ENCODE data around the gene ACBD6. TPM values are rescaled to one million over a fixed set of nuclear protein-coding genes. Genes with fewer than 3 reads are reported as not detected.
"Not testable (repeated sequence)": the region's sequence is repeated elsewhere in the genome, so short reads cannot be mapped to it uniquely, and the experiment has no call there.

The ACBD6 gene
- polyA plus RNA-seq, 3 donors, result 68.3 to 84.1 (median 76.7) TPM

DNA sequence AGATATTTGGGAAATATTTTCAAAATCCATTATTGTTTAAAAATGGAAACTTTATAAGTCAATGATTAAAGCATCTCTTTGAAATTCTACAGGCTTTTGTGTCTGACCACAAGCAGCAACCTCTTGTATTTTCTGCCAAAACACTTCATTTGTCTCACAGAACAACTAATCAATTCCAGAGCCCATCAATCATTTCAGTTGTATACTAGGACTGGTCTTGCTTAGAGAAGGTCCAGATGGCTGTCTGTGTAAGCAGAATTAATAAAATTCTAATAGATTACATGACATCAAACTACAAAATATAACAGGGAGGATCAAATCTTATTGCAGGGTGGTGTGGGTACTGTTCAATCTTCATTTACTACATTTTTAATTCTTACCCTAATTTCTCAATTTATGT, 76.4 kb downstream of the ACBD6 start:
- DNase-seq, result no peak

DNA sequence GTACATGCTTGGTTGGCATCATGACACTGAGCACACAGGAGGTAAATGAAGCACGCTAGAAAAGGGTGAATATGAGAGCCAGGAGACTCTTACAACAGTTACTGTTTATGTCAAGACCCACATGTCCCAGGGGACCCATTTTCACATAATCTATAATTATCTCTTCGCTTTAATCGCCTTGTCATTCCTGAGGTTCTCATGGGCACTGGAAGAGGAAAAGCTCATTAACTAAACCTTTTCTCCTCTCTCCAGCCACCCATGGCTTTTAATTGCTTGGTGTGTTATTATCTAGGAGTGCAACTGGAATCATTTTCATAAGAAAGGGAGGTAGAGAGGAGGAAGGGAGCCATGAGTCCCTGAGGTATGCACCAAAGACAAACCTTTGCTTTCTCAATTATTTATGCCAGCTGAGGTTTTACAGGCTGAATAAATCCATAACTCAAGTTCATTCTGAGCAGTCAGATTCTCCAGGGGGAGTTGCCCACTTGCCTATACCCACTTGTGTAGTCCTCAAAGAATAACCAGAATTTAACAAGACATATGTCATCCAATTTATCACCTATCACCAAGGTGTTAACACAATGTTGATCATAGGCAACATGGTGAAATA, 77.4 kb downstream of the ACBD6 start:
- no peak for DNase-seq

DNA sequence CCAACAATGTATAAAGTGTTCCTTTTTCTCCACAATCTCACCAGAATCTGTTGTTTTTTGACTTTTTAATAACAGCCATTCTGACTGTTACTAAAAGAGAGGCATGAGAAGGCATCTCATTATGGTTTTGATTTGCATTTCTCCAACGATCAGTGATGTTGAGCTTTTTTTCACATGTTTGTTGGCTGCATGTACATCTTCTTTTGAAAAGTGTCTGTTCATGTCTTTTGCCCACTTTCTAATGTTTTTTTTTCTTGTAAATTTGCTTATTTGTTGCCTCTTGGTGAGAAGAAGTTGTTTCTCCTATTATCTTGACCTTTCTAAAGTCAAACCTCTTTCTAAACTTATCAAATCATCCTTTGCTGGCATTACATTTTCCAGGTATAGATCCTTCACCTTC, 80.8 kb downstream of the ACBD6 start:
- DNase-seq, result no peak

DNA sequence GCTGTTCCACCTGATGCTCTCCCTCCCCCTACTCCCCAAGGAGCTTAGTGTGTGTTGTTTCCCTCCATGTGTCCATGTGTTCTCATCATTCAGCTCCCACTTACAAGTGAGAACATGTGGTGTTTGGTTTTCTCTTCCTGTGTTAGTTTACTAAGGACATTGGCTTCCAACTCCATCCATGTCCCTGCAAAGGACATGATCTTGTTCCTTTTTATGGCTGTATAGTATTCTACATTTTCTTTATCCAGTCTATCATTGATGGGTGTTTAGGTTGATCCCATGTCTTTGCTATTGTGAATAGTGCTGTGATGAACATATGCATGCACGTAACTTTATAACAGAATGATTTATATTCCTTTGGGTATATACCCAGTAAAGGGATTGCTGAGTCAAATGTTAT, 81.2 kb downstream of the ACBD6 start:
- DNase-seq, result not testable (repeated sequence)

DNA sequence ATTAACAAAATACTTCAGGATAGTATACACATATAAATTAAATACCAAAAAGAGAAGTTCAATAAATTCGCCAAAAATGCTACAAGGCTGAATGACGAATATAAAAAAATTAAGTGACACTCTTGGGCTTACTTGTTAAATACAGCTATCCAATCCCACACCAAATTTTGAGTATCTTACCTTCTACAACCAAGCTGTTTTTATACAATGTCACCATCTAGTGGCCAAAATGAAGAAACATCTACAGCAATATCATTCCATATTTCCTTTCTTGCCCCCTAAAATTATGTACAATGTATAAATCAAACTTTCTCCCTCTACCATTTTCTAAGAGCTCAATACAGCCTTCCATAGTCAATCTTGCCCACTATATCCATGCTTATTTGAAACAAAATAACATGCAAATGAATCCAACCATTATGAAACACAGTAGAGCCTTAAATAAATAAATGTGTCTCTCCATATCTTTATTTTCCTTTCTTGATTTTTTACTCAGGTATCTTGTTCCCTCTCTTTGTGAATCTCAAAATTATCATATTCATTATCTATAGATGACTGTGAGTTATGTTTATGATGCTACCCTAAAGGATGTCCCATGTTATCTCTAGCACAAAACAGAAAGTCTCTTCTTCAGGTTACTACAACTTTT, 86.3 kb downstream of the ACBD6 start:
- DNase-seq, result no peak

DNA sequence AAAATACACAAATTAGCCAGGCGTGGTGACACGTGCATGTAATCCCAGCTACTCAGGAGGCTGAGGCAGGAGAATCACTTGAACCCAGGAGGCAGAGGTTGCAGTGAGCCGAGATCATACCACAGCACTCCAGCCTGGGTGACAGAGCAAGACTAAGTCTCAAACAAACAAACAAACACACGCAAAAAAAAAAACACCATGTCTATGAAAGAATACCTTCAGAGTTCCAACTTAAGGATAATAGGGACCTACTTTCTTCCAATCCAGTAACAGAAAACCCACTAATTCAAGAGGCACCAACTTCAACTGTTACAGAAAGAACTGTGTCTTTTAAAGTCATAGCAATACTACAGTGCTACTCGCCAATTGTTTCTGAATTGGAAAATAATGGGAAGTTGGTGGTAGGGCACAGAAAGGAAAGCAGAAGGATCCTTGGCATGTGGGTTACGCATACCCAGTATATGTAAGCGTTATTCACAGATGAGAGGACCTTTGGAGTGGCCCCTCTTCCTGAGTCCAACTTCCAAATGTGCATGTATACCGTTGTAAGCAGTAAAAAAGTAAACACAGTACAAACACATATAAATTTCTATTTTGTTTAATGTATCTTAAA, 87.0 kb downstream of the ACBD6 start:
- no peak for DNase-seq

DNA sequence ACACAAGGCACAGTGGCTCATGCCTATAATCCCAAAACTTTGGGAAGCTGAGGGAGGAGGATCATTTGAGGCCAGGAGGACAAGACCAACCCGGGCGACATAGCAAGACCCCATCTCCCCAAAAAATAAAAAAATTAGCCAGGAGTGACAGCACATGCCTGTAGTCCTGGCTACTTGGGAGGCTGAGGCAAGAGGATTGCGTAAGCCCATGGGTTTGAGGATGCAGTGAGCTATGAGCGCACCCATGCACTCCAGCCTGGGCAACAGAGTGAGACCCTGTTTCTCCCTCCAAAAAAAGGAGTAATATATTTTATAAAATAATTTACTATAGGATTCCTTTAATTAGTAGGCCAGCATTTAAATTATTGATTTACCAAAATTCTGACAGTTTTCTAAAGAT, 89.8 kb downstream of the ACBD6 start:
- no peak for DNase-seq

DNA sequence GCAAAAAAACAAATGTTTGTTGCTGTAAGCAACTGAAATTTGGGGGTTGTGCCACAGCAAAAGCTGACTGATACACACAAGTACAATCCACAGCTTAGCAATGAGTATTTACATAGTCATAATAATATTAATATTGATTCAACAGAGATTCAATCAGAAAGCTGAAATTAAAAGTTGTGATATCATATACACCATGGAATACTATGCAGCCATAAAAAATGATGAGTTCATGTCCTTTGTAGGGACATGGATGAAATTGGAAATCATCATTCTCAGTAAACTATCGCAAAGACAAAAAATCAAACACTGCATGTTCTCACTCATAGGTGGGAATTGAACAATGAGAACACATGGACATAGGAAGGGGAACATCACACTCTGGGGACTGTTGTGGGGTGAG, 94.2 kb downstream of the ACBD6 start:
- DNase-seq, result not testable (repeated sequence)

DNA sequence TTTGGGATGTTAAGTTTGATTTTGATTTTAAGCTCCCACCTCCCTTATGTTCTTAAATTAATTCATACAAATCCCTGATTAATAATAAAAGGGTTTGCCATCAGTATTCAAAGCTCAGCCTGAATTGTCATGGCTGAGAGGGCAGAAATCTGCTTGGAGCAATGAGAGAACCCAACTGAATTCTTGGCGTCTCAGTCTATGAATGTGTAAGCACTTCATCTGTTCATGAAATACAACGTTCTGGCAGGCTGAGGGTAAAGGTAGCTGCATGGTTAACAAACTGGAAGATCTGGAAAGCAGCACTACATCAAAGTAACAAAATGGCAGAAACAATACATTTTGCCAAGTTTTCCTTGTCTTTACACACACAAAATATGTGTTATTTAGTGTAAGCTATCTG, 95.3 kb downstream of the ACBD6 start:
- DNase-seq, result peak; percentile 4

DNA sequence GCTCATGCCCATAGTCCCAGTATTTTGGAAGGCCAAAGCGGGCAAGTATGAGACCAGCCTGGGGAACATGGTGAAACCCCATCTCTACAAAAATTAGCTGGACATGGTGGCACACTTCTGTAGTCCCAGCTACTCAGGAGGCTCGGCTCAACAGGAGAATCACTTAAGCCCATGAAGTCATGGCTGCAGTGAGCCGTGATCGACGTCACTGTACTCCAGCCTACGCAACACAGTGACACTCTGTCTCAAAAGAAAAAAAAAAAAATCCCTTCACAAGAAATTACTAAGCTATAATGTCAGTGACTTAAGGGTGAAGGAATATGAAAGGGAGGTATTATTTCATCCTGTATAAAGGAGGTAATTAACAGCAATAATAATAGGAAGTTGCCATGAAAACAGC, 99.8 kb downstream of the ACBD6 start:
- DNase-seq, result no peak

DNA sequence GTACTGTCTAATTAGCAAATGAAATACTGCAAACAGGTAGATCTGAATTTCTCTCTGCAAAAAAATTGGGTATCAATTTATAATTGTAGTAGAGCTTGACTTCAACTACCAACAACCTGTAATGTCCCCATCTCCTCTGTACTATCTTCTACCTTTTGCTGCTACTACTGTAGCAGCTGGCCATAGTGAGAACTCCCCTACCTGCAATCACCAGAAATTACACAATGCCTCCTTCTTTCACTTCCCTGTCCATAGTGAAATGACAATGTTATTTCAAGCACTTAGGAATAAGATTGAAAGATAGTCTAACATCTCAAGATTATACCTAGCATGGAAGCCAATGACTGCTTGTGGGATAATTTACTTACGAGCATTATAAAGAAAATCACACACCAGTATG, 100.4 kb downstream of the ACBD6 start:
- DNase-seq, result no peak

DNA sequence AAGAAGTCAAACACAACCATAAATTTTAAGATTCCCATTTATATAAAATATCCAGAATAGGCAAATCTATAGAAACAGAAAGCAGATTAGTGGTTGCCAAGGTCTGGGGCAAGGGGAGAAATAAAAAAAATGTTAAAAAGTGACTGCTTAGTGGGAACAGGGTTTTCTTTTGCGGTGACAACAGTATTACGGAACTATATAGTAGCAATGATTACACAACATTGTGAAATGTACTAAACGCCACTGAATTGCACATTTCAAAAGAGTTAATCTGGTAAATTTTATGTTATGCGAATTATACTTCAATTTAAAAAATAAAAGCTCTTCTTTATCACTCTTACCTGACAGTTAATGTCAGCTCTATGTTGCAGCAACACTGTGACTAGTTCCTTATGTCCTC, 105.2 kb downstream of the ACBD6 start:
- DNase-seq, result no peak

DNA sequence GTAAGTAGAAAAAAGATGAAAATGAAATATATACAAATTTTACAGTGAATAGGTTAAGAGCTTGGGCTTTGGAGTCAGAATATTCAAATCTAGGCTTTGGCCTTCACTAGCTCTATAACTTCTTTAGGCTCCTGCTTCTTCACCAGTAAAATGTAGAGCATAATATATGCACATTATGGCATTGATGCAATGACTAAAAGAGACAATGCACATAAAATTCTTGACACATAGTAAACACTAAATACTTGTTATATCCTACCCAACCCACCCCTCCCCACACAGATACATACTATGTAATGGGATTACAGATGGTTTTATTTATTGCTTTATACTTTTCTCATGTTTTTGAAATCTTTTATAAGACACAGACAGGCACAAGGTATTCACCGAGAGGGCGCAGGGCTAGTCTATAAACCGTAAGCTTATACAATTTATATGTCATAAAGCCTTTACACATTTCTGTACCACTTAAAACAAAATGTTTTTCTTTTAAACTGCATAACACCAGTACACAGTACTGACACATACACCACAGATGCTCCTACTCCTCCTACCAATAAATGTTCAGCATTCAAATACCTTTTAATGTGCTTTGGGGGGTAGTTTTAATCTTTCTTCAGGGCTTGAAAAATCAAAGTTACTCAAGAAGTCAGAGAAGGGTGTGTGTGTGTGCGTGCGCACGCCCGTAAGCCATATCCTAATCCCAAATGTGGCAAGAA, 109.8 kb downstream of the ACBD6 start:
- DNase-seq, result no peak

DNA sequence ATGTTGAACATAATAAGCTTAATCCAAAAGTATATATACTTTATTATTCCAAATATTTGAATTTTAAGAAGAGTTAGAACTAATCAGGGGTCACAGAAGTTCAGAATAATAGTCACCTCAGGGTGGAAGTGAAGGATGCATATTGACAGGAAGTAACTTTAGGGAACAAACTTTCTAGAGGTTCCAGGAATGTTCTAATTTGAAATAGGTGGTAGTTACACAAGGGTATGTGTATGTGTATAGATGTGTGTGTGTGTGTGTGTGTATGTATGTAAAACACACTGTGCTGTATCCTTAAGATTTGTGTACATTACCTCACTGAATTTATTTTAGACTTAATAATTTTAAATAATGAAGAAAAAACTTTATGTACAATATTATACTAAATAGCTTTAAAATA, 110.4 kb downstream of the ACBD6 start:
- no peak for DNase-seq

DNA sequence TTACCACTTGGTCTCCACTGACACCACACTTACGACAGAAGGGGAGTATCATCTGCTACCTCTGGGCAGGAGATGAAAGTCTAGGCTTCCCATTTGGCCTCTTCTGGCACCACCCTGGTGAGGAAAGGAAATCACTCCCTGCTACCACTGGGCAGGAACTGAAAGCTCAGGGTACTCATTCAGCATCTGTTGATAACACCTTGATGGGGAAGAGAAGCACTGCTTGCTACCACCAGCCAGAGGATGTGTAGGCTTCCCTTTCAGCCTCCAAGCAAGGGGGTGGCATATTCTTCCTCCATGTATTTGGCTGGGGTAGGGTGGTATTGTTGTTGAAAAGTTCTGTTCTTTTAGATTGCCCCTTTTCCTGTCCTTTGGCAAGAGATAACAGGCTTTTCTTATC, 115.0 kb downstream of the ACBD6 start:
- no peak for DNase-seq

DNA sequence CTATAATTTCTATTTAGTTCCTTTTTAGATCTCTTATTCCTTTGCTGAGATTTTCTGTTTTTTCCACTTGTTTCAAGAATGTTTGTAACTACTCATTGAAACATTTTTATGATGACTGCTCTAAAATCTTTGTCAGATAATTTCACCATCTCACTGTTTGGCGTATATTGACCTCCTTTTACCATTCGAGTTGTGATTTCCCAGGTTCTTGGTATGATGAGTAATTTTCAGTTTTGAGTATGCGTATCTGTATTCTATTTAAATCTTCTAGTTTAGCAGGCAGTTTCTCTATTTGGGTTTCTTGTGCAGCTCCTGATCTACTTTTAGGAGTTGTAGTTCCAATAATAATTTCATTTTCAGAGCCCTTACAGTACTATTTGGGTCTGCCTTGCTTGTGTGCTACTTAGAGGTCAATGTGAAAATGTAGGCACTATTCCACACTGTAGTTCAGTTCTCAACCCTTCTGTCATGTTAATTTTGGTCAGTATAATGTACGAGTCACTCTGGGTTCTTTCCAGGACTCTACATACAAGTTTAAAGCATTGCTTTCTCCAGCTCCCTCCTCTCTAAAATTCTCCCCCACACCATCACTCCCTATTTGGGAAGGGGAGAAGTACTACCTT, 115.5 kb downstream of the ACBD6 start:
- no peak for DNase-seq

DNA sequence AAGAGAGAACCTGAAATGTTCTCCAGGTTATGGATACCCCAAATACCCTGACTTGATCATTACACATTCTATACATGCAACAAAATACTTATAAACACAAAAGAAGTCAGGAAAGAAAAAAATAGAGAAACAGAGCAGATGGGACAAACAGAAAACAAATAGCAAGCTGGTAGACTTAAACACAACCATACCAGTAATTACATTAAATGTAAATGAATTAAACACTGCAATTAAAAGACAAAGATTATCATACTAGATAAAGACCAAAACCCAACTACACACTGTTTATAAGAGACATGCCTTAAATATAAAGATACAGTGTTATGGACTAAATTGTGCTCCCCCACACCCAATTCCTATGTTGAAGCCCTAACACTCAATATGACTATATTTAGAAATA, 117.2 kb downstream of the ACBD6 start:
- no peak for DNase-seq

DNA sequence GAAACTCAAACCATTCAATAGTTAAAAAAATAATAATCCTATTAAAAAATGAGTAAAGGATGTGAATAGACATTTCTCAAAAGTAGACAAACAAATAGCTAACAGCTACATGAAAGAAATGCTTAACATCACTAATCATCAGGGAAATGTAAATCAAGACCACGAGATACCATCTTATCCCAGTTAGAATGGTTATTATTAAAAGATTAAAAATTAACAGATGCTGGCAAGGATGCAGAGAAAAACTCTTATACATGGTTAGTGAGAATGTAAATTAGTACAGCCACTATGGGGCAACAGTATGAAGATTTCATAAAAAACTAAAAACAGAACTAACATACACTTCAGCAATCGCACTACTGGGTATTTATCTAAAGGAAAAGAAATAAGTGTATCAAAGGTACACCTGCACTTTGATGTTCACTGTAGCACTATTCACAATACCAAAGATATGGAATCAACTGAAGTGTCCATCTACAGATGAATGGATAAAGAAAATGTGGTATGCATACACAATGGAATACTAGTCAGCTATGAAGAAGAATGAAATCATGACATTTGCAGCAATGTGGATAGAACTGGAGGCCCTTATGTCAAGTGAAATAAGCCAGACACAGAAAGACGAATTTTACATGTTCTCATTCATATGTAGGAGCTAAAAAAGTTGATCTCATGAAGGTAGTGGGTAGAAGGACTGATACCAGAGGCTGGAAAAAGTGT, 117.9 kb downstream of the ACBD6 start:
- no peak for DNase-seq

DNA sequence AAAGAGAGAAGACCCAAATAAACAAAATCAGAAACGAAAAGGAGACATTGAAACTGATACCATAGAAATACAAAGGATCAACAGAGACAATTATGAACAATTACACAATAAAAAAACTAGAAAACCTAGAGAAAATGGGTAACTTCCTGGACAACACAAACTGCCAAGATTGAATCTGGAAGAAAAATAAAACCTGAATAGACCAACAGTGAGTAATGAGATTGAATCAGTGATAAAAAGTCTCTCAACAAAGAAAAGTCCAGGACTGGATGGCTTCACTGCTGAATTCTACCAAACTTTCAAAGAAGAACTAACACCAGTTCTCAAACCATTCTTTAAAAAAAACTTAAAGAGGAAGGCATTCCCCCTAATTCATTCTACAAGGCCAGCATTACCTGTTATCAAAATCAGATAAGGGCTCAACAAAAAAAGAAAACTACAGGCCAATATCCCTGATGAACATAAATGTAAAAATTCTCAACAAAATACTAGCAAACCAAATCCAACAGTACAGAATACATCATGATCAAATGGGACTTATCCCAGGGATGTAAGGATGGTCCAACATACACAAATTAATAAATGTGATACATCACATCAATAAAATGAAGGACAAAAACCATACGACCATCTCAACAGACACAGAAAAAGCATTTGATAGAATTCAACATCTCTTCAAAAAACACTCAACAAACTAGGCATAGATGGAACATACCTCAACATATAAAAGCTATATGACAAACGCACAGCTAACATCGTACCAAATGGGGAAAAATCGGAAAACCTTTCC, 119.9 kb downstream of the ACBD6 start:
- DNase-seq, result no peak

DNA sequence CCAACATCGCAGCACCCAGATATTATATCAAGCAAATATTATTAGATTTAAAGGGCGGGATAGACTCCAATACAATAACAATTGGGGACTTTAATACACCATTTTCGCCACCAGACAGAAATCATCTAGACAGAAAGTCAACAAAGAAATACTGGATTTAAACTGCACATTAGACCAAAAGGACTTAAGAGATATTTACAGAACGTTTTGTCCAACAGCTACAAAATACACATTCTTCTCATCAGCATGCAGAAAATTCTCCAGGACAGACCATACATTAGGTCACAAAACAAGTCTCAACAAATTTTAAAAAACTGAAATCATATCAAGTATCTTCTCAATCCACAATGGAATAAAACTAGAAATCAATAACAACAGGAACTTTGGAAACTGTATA, 121.2 kb downstream of the ACBD6 start:
- no peak for DNase-seq
